Neural progenitor cell (in vitro differentiated cells): ENCODE measurements around the gene SACM1L.

ENCODE experiments used
- EZH2 ChIP-seq: fragments of 200-600 bp; sonication (generic); IDR thresholded peaks from 2 replicates; pipeline ENCODE4 v1.6.1; 2017; ENCODE audit warnings: antibody characterized with exemption, mild to moderate bottlenecking, moderate library complexity
- EZH2phosphoT487 ChIP-seq: fragments of 200-600 bp; sonication (generic); IDR thresholded peaks from 2 replicates; pipeline ENCODE4 v1.6.1; 2017; ENCODE audit warnings: antibody characterized with exemption
- TF ChIP-seq, protein P1 (sequence below): fragments of 200-600 bp; sonication (generic); IDR thresholded peaks from 2 replicates; pipeline ENCODE4 v1.5.1; 2017; ENCODE audit warnings: antibody characterized with exemption, mild to moderate bottlenecking

GRCh38 chr3:45756055-45756454, 66.9 kb downstream of the SACM1L start:
- TF ChIP-seq, protein P1, sequence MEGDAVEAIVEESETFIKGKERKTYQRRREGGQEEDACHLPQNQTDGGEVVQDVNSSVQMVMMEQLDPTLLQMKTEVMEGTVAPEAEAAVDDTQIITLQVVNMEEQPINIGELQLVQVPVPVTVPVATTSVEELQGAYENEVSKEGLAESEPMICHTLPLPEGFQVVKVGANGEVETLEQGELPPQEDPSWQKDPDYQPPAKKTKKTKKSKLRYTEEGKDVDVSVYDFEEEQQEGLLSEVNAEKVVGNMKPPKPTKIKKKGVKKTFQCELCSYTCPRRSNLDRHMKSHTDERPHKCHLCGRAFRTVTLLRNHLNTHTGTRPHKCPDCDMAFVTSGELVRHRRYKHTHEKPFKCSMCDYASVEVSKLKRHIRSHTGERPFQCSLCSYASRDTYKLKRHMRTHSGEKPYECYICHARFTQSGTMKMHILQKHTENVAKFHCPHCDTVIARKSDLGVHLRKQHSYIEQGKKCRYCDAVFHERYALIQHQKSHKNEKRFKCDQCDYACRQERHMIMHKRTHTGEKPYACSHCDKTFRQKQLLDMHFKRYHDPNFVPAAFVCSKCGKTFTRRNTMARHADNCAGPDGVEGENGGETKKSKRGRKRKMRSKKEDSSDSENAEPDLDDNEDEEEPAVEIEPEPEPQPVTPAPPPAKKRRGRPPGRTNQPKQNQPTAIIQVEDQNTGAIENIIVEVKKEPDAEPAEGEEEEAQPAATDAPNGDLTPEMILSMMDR, result no peak
- TF ChIP-seq EZH2phosphoT487 (no peak), EZH2 (no peak)
